ENCODE data around the gene MED19.
A peak's percentile ranks its signal among the peaks of the same experiment; 100 is the strongest.
"Not testable (repeated sequence)": the region's sequence is repeated elsewhere in the genome, so short reads cannot be mapped to it uniquely, and the experiment has no call there.

Gene MED19

DNA sequence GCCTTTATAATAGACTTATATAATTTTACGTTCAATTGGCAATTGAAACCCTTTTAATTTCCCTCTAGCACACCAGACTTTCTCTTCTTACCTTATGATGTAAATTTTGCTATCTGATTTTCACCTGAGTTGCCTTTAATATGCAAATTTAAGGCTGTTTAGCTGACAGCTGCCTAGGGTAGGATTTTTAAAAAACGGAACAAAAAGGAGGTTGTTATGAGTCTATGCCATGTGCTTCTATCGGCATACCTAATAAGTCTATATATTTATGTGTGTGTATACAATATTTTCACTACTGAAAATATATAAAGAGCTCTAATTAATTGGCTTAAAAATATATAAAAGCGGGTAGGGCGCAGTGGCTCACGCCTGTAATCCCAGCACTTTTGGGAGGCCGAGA is 17.5 kb upstream of the MED19 start:
- no peak overlapping the region for H3K4me3 ChIP-seq (ENCODE audit: low read depth, low read length)
- TF ChIP-seq, protein P1, sequence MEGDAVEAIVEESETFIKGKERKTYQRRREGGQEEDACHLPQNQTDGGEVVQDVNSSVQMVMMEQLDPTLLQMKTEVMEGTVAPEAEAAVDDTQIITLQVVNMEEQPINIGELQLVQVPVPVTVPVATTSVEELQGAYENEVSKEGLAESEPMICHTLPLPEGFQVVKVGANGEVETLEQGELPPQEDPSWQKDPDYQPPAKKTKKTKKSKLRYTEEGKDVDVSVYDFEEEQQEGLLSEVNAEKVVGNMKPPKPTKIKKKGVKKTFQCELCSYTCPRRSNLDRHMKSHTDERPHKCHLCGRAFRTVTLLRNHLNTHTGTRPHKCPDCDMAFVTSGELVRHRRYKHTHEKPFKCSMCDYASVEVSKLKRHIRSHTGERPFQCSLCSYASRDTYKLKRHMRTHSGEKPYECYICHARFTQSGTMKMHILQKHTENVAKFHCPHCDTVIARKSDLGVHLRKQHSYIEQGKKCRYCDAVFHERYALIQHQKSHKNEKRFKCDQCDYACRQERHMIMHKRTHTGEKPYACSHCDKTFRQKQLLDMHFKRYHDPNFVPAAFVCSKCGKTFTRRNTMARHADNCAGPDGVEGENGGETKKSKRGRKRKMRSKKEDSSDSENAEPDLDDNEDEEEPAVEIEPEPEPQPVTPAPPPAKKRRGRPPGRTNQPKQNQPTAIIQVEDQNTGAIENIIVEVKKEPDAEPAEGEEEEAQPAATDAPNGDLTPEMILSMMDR (IDR thresholded peaks at IDR 0.05; ENCODE audit: borderline replicate concordance, insufficient read depth, low read depth, low read length), result no peak

DNA sequence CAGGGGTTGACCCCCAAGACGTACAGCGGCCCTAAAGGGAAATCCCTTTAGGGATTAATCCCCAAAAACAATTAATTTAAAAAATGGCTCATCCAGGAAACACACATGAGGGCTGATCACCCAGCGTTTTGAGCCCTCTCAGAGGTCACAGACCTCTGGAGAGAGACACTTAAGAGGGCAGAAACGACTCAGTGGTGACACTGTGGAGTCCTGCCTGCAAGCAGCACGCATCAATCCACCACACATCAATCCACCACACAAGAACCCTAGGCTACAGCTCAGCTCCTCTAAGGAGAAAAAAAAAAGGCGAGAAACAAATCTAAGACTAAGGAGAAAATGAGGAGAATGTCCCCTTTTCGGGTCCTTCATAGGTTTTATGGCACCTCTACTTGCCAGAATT is 16.8 kb upstream of the MED19 start:
- TF ChIP-seq, protein P1 (IDR thresholded peaks at IDR 0.05; ENCODE audit: borderline replicate concordance, insufficient read depth, low read depth, low read length), result no peak
- no peak overlapping the region for H3K4me3 ChIP-seq (ENCODE audit: low read depth, low read length)

DNA sequence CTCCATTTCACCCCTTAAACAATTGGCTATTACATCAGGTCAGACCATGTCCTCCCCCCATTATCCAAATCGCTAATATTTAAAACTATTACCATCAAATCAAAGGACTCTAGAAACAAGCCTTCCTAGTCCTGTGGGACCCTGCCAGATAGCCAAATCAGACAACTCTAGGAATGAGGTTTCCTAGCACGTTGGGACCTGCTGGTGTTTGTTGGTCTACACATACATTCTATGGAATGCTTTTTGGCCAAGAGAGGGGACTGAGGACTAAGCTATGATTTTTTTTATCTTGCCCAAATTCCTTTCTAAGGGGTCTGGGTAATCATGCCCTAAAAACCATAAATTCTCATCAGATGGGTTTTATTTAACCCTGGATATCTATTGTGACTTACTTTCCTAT is 15.2 kb upstream of the MED19 start:
- H3K4me3 ChIP-seq (ENCODE audit: low read depth, low read length), result no peak overlapping the region
- TF ChIP-seq, protein P1 (IDR thresholded peaks at IDR 0.05; ENCODE audit: borderline replicate concordance, insufficient read depth, low read depth, low read length), result no peak

DNA sequence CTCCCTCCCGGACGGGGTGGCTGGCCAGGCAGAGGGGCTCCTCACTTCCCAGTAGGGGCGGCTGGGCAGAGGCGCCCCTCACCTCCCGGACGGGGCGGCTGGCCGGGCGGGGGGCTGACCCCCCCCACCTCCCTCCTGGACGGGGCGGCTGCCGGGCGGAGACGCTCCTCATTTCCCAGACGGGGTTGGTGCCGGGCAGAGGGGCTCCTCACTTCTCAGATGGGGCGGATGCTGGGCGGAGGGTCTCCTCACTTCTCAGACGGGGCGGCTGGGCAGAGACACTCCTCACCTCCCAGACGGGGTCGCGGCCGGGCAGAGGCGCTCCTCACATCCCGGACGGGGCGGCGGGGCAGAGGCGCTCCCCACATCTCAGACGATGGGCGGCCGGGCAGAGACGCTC is 4.7 kb upstream of the MED19 start:
- H3K4me3 ChIP-seq (ENCODE audit: low read depth, low read length), result not testable (repeated sequence)

DNA sequence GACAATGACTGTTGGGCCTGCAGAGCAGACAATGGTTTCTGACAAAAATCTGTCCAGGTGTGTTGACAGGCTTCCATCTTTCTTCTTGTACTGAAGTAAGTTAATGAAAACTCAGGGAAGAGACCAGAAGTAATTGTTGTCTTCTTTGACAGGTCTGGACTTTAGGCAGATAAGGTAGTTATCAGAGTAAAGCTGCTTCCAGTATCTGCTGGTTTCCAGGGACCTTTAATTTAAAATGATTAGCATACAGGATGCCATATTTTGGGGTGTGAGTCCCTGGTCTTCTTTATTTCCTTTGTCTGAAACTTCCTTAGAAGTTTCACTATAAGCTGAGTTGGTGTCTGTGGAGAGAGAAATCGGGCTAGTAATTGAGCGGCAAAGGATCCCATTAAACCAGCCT is 1.8 kb upstream of the MED19 start:
- H3K4me3 ChIP-seq (ENCODE audit: low read depth, low read length), result peak overlapping the region; percentile 80
- TF ChIP-seq, protein P1 (IDR thresholded peaks at IDR 0.05; ENCODE audit: borderline replicate concordance, insufficient read depth, low read depth, low read length), result no peak

DNA sequence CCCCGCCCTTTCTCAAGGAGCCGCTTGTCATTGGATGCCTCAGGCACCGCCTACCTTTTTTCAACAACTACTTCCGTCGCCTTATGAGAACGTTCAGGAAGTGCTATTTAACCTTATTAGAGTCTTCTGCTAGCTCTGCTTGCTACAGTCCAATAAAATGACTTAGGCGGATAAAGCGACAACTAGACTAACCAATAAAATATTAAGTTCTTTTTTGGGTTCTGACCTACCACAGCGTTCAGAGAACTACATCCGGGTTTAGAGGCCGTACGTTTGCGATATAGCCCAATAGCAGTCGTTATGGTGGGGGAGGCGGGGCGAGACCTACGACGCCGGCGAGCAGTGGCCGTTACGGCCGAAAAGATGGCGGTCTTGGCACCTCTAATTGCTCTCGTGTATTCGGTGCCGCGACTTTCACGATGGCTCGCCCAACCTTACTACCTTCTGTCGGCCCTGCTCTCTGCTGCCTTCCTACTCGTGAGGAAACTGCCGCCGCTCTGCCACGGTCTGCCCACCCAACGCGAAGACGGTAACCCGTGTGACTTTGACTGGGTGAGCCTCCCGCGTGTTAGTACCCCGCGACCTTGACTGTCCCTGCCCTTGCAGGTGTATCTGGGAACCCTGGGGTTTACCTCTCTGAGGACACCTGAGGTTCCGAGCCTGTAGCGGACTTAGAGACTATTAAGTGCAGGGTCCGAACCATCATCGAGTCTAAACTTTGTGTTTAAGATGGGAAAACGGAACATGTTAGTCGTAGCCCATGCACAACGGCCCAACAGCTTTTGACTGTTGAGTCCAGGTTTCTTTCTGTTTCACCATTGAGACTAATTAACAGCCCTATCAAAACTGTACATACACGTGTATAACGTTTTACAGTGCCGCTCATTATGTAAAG is 488 bp upstream of the MED19 start, which contains the start of gene TMX2:
TSS of gene TMX2 (plus strand) at position 338 of the 895 bp plus-strand sequence. CDS start at position 364, 26 bp downstream.
- TF ChIP-seq, protein P1 (IDR thresholded peaks at IDR 0.05; ENCODE audit: borderline replicate concordance, insufficient read depth, low read depth, low read length), result no peak
- H3K4me3 ChIP-seq (ENCODE audit: low read depth, low read length), result peak within 1 kb of the TSS; percentile 80

DNA sequence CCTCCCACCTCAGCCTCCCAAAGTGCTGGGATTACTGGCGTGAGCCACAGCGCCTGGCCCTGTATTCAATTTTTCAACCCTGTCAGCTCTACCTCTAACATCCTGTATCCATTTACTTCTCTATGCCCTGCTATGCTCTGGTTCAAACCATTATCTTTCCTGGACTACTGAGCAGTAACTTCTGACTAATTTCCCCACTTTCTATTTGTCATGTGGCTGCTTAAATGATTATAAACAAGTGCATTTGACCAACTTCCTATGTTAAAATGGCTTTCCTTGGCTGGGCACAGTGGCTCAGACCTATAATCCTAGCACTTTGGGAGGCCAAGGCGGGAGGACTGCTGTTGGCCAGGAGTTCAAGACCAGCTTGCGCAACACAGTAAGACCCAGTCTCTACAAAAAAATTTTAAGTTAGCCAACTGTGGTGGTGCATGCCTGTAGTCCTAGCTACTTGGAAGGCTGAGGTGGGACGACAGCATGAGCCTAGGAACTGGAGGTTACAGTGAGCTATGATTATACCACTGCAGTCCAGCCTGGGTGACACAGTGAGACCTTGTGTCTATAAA is 2.1 kb downstream of the MED19 start:
- TF ChIP-seq, protein P1 (IDR thresholded peaks at IDR 0.05; ENCODE audit: borderline replicate concordance, insufficient read depth, low read depth, low read length), result no peak
- H3K4me3 ChIP-seq (ENCODE audit: low read depth, low read length), result no peak overlapping the region

DNA sequence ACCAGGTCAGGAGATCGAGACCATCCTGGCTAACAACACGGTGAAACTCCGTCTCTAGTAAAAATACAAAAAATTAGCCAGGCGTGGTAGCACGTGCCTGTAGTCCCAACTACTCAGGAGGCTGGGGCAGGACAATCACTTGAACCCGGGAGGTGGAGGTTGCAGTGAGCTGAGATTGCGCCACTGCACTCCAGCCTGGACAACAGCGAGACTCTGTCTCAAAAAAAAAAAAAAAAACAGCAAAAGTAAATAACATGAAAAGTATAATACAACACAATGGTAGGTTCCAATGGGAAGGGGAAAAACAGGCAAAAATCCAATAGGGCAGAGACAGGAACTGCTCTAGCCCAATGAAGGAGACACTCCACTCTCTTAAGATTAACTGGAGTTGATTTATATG is 6.6 kb downstream of the MED19 start:
- not testable (repeated sequence) for H3K4me3 ChIP-seq (ENCODE audit: low read depth, low read length)
